ENCODE data around the gene NHERF1. TPM values are rescaled to one million over a fixed set of nuclear protein-coding genes. Genes with fewer than 3 reads are reported as not detected.

Gene NHERF1
- total RNA-seq, 1 donor from 2014 or later, result 86.9 TPM

DNA sequence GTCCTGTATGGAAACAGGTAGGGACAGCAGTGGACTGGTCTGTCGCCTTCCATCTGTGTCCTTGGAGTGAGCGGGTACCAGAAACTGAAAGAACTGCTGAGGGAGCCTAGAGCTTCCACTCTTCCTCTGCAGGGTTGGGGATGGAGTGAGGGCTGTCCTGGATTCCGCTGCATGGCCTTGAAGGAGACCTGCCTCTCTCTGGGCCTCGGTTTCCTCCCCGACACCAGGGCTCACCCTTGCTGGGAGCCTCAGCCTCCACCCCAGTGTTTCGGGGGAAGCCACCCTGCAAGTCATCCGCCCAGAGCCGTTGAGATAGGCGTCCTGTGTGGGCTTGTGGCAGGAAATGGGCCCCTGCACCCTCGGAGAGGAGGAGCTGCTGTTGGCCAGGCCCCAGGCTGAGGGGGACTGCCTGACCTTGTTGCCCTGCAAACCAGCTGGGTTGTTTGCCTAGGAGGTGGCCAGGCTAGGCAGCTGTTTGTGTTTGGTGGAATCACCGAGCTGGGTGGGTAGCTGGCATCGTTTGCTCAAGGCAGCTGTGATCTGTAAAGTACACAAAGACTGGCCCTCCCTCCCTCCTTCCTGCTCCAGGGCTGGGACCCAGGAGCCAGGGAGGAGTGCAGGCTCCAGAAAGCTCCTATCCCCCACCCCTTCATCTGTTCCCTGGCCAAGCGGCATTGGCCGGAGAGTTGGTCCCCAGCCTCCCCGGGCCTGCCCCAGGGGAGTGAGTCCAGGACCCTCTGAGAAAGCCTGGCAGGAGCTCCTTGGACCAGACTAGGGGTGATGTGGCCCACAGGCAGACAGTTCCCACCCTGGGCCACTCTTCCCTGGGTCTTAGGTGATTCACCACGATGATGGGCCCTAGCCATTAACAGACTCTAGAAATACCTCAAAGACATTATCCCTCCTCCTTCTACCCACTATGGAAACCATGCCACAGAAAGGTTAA lies 10.1 kb upstream of the NHERF1 start:
- peak overlapping the region; percentile 76 for H3K4me3 Mint-ChIP-seq
- TF ChIP-seq, protein P1, sequence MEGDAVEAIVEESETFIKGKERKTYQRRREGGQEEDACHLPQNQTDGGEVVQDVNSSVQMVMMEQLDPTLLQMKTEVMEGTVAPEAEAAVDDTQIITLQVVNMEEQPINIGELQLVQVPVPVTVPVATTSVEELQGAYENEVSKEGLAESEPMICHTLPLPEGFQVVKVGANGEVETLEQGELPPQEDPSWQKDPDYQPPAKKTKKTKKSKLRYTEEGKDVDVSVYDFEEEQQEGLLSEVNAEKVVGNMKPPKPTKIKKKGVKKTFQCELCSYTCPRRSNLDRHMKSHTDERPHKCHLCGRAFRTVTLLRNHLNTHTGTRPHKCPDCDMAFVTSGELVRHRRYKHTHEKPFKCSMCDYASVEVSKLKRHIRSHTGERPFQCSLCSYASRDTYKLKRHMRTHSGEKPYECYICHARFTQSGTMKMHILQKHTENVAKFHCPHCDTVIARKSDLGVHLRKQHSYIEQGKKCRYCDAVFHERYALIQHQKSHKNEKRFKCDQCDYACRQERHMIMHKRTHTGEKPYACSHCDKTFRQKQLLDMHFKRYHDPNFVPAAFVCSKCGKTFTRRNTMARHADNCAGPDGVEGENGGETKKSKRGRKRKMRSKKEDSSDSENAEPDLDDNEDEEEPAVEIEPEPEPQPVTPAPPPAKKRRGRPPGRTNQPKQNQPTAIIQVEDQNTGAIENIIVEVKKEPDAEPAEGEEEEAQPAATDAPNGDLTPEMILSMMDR (conservative IDR thresholded peaks at IDR 0.05), result no peak
- no peaks in the 10 kb centered on the region for H3K36me3 Mint-ChIP-seq
- H3K9me3 Mint-ChIP-seq, result no peaks in the 10 kb centered on the region
- H3K27ac Mint-ChIP-seq, result peak overlapping the region; percentile 57
- H3K4me1 Mint-ChIP-seq (ENCODE audit: unreplicated experiment), result peaks cover 11% of the 10 kb centered on the region
- no peak for DNase-seq (ENCODE audit: extremely low spot score, unreplicated experiment)
- H3K27me3 Mint-ChIP-seq, result peaks cover 35% of the 10 kb centered on the region

DNA sequence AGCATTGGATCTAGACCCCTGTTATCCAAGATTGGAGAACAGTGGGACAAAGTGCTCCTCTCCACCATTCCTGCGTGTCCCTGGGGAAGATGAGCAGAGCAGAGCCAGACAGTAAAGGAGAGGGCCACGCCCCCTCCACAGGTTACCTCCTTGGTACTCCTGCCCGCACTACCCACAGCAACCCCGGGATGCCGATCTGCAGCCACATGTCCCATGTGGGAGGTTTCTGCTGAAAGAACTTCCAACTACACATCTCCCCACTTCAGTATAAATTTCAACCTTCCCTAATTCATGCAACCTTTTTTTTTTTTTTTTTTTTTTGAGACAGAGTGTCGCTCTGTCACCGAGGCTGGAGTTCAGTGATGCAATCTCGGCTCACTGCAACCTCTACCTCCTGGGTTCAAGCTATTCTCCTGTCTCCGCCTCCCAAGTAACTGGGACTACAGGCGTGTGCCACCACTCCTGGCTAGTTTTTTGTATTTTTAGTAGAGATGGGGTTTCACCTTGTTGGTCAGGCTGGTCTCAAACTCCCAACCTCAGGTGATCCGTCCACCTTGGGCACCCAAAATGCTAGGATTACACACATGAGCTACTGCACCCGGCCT lies 9.1 kb upstream of the NHERF1 start:
- H3K9me3 Mint-ChIP-seq, result no peaks in the 10 kb centered on the region
- H3K4me1 Mint-ChIP-seq (ENCODE audit: unreplicated experiment), result peaks cover 11% of the 10 kb centered on the region
- DNase-seq (ENCODE audit: extremely low spot score, unreplicated experiment), result no peak
- peak overlapping the region; percentile 57 for H3K27ac Mint-ChIP-seq
- TF ChIP-seq, protein P1 (conservative IDR thresholded peaks at IDR 0.05), result no peak
- no peak overlapping the region for H3K4me3 Mint-ChIP-seq
- no peaks in the 10 kb centered on the region for H3K36me3 Mint-ChIP-seq
- peaks cover 37% of the 10 kb centered on the region for H3K27me3 Mint-ChIP-seq

DNA sequence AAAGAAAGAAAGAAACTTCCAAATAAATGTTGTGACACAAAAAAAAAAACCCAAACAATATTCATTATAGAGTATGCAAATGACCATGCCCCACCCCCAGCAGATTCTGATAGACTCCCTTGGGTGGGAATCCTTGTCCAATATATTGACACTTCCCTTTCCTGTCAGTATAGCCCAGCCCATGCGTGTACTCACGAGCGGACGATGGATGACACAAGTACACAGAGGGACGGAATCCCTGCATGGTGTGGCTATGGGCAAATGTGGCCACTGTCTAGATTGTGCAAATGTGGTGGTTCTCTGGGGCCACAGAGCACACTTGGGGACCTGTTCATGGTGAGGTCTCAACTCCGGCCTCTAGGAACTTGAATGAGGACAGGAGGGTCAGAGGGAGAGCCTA lies 8.3 kb upstream of the NHERF1 start:
- Mint-ChIP-seq H3K27ac (no peak overlapping the region), H3K4me3 (no peak overlapping the region), H3K9me3 (no peaks in the 10 kb centered on the region), H3K36me3 (no peaks in the 10 kb centered on the region), H3K27me3 (peaks cover 37% of the 10 kb centered on the region), H3K4me1 (ENCODE audit: unreplicated experiment) (peaks cover 11% of the 10 kb centered on the region)
- DNase-seq (ENCODE audit: extremely low spot score, unreplicated experiment), result no peak
- TF ChIP-seq, protein P1 (conservative IDR thresholded peaks at IDR 0.05), result no peak

DNA sequence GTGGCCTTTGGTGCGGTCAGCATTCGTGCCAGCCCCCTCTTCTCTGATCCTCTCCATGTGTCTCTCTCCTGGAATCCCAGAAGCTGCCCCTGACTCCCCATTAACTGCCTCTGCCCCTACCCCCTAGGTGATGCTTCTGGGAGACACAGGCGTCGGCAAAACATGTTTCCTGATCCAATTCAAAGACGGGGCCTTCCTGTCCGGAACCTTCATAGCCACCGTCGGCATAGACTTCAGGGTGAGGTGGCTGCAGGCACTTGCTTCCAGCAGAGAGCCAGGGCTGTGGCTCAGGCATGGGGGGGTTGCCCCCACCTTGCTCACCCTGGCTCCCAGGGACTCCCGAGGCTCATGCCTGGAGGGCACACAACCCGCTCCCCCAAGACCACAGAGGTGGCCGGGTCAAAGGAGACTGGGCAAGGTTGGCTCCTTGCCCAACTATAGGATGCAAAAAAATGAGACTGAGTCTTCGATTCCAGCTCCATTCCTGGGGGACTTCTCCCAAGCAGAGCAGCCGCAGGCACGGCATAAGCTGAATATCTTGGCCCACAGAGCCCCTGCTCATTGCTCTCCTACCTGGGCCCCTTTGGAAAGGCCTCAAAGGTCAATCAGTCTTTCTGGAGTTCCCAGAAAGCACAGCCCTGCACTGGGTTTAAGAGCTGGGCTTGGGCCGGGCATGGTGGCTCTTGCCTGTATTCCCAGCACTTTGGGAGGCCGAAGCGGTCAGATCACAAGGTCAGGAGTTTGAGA lies 7.6 kb upstream of the NHERF1 start:
- no peak overlapping the region for H3K27ac Mint-ChIP-seq
- TF ChIP-seq, protein P1 (conservative IDR thresholded peaks at IDR 0.05), result no peak

DNA sequence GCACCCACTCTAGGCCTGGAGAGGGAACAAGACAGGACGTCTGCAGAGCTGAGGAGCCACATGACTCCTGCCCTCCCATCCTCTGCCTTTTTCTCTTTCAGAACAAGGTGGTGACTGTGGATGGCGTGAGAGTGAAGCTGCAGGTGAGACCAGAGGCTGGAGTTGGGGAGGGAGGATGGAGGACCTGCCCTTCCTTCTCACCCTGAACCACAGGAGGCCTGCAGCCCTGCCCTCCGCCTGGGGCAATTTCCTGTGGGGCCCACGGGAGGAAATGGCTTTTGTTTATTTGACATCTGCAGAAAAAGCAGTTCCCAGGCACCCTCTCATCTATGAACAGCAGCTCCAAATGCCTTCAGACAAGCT lies 6.3 kb upstream of the NHERF1 start:
- H3K27me3 Mint-ChIP-seq, result peaks cover 26% of the 10 kb centered on the region
- H3K4me3 Mint-ChIP-seq, result no peak overlapping the region
- H3K9me3 Mint-ChIP-seq, result no peaks in the 10 kb centered on the region
- TF ChIP-seq, protein P1 (conservative IDR thresholded peaks at IDR 0.05), result no peak
- H3K27ac Mint-ChIP-seq, result no peak overlapping the region
- no peaks in the 10 kb centered on the region for H3K36me3 Mint-ChIP-seq
- peaks cover 12% of the 10 kb centered on the region for H3K4me1 Mint-ChIP-seq (ENCODE audit: unreplicated experiment)
- no peak for DNase-seq (ENCODE audit: extremely low spot score, unreplicated experiment)

More for the DNA sequence above, 7.6 kb upstream of the NHERF1 start:
- Mint-ChIP-seq H3K27me3 (peaks cover 33% of the 10 kb centered on the region), H3K4me1 (ENCODE audit: unreplicated experiment) (peaks cover 11% of the 10 kb centered on the region), H3K4me3 (no peak overlapping the region), H3K9me3 (no peaks in the 10 kb centered on the region), H3K36me3 (no peaks in the 10 kb centered on the region)
- no peak for DNase-seq (ENCODE audit: extremely low spot score, unreplicated experiment)

Data from type B pancreatic cell (in vitro differentiated cells).